Stimulated activated effector memory CD8-positive, alpha-beta T cell treated with anti-CD3 and anti-CD28 coated beads, Interleukin-12 subunit alpha, Interleukin-12 subunit beta, amount 100 ng/mL, for 72 hours (primary cell): ENCODE measurements around the gene KRT26.
A peak's percentile ranks its signal among the peaks of the same experiment; 100 is the strongest.
"Not testable (repeated sequence)": the region's sequence is repeated elsewhere in the genome, so short reads cannot be mapped to it uniquely, and the experiment has no call there.

ENCODE experiments used
- ATAC-seq: fragments of 150-1000 bp; cut with Tn5 transposase; 2 replicates; pipeline ENCODE4 v1.10.0; 2021
- DNase-seq, 2 donors: peaks; one replicate each; pipeline ENCODE4 v3.0.0; 2021 to 2022; ENCODE audit warnings: low spot score in 2 of 2
- H3K27ac Mint-ChIP-seq: one replicate; pipeline ENCODE4 v1.8.0; 2022; ENCODE audit warnings: mild to moderate bottlenecking, mixed read lengths
- H3K36me3 Mint-ChIP-seq: one replicate; pipeline ENCODE4 v1.8.0; 2022; ENCODE audit warnings: mild to moderate bottlenecking, mixed read lengths
- H3K4me1 Mint-ChIP-seq: one replicate; pipeline ENCODE4 v1.8.0; 2022; ENCODE audit warnings: mixed read lengths
- H3K4me3 Mint-ChIP-seq: one replicate; pipeline ENCODE4 v1.8.0; 2022; ENCODE audit warnings: mild to moderate bottlenecking, mixed read lengths
- H3K9me3 Mint-ChIP-seq: one replicate; pipeline ENCODE4 v1.8.0; 2022; ENCODE audit warnings: mixed read lengths

The KRT26 gene

GRCh38 chr17:40765657-40766056 is 6.3 kb downstream of the KRT26 start:
- no peak for DNase-seq
- no peak overlapping the region for H3K27ac Mint-ChIP-seq
- no peak for ATAC-seq
- H3K36me3 Mint-ChIP-seq: no peaks in the 10 kb centered on the region
- H3K4me3 Mint-ChIP-seq: no peak overlapping the region
- H3K9me3 Mint-ChIP-seq: peaks cover 10% of the 10 kb centered on the region
- no peaks in the 10 kb centered on the region for H3K4me1 Mint-ChIP-seq

- no peak for ATAC-seq
- H3K4me3 Mint-ChIP-seq: no peak overlapping the region
- no peak overlapping the region for H3K27ac Mint-ChIP-seq
- no peaks in the 10 kb centered on the region for H3K36me3 Mint-ChIP-seq
- H3K9me3 Mint-ChIP-seq: peaks cover 28% of the 10 kb centered on the region
- H3K4me1 Mint-ChIP-seq: no peaks in the 10 kb centered on the region
- no peak for DNase-seq
Measured at GRCh38 chr17:40763752-40764151, 8.2 kb downstream of the KRT26 start.

GRCh38 chr17:40760105-40761016 is 11.6 kb downstream of the KRT26 start:
- H3K4me3 Mint-ChIP-seq: no peak overlapping the region
- H3K4me1 Mint-ChIP-seq: no peaks in the 10 kb centered on the region
- H3K9me3 Mint-ChIP-seq: peaks cover 32% of the 10 kb centered on the region
- no peak overlapping the region for H3K27ac Mint-ChIP-seq
- H3K36me3 Mint-ChIP-seq: no peaks in the 10 kb centered on the region
- DNase-seq (no peak), ATAC-seq (no peak)

- no peaks in the 10 kb centered on the region for H3K36me3 Mint-ChIP-seq
- no peak within 1 kb of the TSS for H3K27ac Mint-ChIP-seq
- DNase-seq (no peak), ATAC-seq (peak; percentile 39)
- H3K4me3 Mint-ChIP-seq: no peak within 1 kb of the TSS
- H3K4me1 Mint-ChIP-seq: no peaks in the 10 kb centered on the region
- peaks cover 18% of the 10 kb centered on the region for H3K9me3 Mint-ChIP-seq
Measured at GRCh38 chr17:40755231-40755630, 16.8 kb downstream of the KRT26 start, which contains the start of gene KRT25. KRT25 (minus strand) TSS chr17:40755331; CDS start chr17:40755271, 60 bp downstream.

DNA sequence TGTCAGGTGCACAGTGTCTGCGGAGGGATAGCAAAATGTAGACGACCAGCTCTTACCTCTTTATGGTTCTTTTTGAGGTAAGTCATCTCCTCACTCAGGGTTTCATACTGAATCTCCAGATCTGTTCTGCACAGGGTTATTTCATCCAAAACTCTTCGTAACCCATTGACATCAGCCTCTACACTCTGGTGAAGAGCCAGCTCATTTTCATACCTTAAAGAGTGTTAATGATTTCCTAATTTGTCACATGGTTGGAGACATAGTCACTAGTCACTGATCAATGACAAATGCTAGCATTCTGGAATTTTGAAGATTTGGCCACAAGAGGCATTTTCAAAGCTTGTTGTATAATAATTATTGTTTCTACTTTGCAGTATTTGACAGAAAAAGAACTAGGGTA is 18.2 kb downstream of the KRT26 start:
- H3K4me3 Mint-ChIP-seq: no peak overlapping the region
- DNase-seq (no peak), ATAC-seq (no peak)
- no peak overlapping the region for H3K27ac Mint-ChIP-seq
- H3K36me3 Mint-ChIP-seq: no peaks in the 10 kb centered on the region
- H3K4me1 Mint-ChIP-seq: no peaks in the 10 kb centered on the region
- H3K9me3 Mint-ChIP-seq: peaks cover 5% of the 10 kb centered on the region

DNA sequence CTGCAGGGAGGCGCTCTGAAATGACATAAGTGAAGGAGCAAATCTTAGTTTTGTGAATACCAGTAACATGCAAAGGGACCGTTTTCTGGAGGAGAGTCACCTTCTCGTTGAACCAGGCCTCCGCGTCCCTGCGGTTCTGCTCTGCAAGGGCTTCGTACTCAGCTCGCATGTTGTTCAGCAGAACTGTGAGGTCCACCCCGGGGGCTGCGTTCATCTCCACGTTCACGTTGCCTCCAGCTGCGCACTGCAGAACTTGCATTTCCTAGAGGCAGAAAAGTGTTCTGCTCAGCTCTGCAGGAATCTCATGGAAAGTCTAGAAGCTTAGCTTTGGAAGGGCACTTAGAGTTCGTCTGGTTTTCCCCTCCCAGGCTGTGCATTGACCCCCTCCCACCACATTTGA is 20.9 kb downstream of the KRT26 start:
- H3K4me1 Mint-ChIP-seq: no peaks in the 10 kb centered on the region
- no peaks in the 10 kb centered on the region for H3K36me3 Mint-ChIP-seq
- H3K9me3 Mint-ChIP-seq: peaks cover 3% of the 10 kb centered on the region
- DNase-seq (no peak), ATAC-seq (no peak)
- H3K27ac Mint-ChIP-seq: no peak overlapping the region
- no peak overlapping the region for H3K4me3 Mint-ChIP-seq

- no peaks in the 10 kb centered on the region for H3K4me1 Mint-ChIP-seq
- peaks cover 3% of the 10 kb centered on the region for H3K9me3 Mint-ChIP-seq
- DNase-seq: no peak
- no peaks in the 10 kb centered on the region for H3K36me3 Mint-ChIP-seq
- H3K4me3 Mint-ChIP-seq: no peak overlapping the region
- ATAC-seq: no peak
- no peak overlapping the region for H3K27ac Mint-ChIP-seq
Measured at GRCh38 chr17:40750391-40750790, 21.6 kb downstream of the KRT26 start.

GRCh38 chr17:40748666-40749065 is 23.3 kb downstream of the KRT26 start:
- not testable (repeated sequence) for ATAC-seq, H3K9me3 Mint-ChIP-seq, H3K36me3 Mint-ChIP-seq, H3K4me3 Mint-ChIP-seq, H3K4me1 Mint-ChIP-seq, DNase-seq, H3K27ac Mint-ChIP-seq

DNA sequence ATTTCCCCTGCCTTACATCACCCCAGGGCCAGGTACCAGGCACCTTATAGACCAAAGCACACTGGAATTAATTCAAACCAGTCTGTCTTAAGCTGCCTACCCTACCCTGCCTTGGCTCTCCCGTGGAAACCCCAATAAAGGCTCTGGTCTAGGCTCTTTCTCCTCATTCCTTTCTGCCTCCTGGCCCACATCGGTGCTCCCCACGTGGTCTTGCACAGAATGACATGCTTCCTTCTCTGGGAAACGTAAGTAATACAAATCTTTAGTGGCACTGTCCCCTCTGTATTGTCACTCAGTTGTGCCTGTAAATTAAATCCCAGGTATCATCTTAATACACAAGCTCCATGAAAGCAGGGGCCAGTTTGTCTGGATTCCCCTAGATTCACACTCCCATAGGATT is 33.4 kb downstream of the KRT26 start:
- H3K27ac Mint-ChIP-seq: no peak overlapping the region
- no peak for ATAC-seq
- H3K9me3 Mint-ChIP-seq: peaks cover 4% of the 10 kb centered on the region
- no peaks in the 10 kb centered on the region for H3K36me3 Mint-ChIP-seq
- DNase-seq: no peak
- H3K4me3 Mint-ChIP-seq: no peak overlapping the region
- no peaks in the 10 kb centered on the region for H3K4me1 Mint-ChIP-seq

DNA sequence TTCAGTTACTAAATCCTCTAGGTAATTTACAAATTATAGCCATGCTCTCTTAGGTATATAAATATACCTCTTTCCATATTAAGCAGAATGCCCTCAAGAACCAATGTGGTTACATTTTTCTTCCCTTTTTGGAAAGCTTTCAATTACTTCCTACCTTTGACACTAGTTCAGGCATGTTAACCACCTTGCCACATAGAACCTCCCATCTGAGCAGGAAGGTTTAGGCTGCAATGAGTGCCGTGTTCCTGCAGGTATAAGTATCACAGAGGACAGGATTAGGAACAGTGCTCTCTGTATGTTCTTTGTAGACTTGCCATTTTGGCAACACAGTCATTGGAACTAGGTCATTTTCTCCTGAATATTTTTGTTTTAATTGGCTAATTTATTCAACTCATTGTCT is 37.0 kb downstream of the KRT26 start:
- no peak for DNase-seq
- no peak overlapping the region for H3K27ac Mint-ChIP-seq
- no peaks in the 10 kb centered on the region for H3K36me3 Mint-ChIP-seq
- no peak for ATAC-seq
- no peaks in the 10 kb centered on the region for H3K9me3 Mint-ChIP-seq
- no peaks in the 10 kb centered on the region for H3K4me1 Mint-ChIP-seq
- H3K4me3 Mint-ChIP-seq: no peak overlapping the region

DNA sequence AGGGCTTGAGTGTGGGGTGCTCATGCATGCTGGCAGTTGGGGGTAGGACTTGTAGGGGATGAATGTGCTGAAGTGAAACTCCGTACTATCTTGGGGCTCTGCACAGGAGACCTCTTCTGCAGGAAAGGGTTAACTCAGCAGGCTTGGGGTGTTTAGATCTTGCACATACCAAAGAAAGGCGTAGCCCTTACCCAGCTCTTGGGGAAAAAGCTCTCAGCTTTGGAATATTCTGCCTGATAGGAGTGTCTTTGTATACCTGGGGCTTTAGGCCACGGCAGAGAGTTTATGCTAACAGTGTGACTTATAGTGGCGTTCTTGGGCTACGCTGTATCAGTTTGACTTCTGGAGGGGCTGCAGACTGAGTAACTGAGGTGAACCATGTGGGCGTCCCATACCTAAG is 38.0 kb downstream of the KRT26 start:
- Mint-ChIP-seq H3K4me1 (no peaks in the 10 kb centered on the region), H3K27ac (no peak overlapping the region), H3K4me3 (no peak overlapping the region), H3K36me3 (no peaks in the 10 kb centered on the region), H3K9me3 (no peaks in the 10 kb centered on the region)
- ATAC-seq: no peak
- no peak for DNase-seq

DNA sequence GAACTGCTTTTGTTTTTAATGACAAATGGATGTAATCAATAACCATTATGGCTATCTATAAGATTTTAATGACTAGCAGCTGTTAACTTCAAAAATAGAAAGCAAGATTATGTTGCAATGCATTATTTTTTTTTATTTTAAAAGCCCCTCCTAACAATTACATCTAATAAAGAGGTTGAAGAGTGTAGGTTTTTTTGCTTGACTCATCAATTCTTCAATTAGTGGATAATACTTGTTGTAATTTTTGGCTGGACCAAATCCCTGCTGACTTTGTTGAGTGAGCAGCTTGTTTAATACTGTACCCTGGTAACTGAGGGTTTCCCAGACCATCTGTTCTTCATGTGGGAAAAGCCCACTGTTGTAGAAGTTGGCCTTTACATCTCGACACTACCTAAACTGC is 41.0 kb downstream of the KRT26 start:
- DNase-seq: no peak
- H3K36me3 Mint-ChIP-seq: no peaks in the 10 kb centered on the region

DNA sequence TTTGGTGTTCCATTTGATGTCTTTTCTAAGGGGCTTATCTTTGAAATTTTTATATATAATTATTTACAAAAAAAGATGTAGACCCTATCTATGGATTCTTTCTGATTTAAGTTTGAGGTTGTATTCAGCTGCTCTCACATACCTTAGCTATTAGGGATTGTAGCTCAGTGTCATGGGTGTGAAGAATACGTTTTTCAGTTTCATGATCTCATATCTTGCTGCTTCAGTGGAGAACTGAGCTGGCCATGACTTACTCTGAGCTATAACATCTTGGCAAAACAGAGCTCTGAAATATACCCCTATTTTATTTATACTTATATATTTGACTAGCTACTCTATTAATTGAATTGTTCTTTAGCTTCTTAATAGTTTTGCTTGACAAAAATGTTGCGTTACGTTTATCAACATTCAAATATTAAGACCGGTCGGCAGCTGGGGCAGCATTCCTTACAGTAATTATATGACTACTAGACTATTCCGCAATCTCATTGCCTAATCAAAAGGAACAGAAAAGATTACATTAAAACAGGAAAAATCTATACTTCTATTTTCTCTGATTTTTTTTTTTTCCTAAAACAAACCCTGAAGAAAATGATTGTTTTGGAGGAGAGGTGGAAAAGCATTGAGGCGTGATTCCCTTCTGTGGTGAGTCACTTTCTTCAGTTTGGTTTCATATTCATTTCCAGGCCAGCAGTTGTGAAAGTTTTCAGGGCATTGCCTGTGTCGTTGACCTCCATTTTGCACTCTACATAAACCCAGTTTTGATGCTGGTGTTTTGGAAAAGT is 44.4 kb downstream of the KRT26 start:
- Mint-ChIP-seq H3K4me1 (no peaks in the 10 kb centered on the region), H3K9me3 (no peaks in the 10 kb centered on the region), H3K27ac (no peak overlapping the region), H3K36me3 (no peaks in the 10 kb centered on the region), H3K4me3 (no peak overlapping the region)
- ATAC-seq (no peak), DNase-seq (no peak)

More for the DNA sequence above, 41.0 kb downstream of the KRT26 start:
- Mint-ChIP-seq H3K9me3 (no peaks in the 10 kb centered on the region), H3K27ac (no peak overlapping the region), H3K4me1 (no peaks in the 10 kb centered on the region), H3K4me3 (no peak overlapping the region)
- ATAC-seq: no peak

GRCh38 chr17:40726919-40727318 is 45.1 kb downstream of the KRT26 start:
- H3K9me3 Mint-ChIP-seq: no peaks in the 10 kb centered on the region
- DNase-seq (no peak), ATAC-seq (no peak)
- H3K4me1 Mint-ChIP-seq: no peaks in the 10 kb centered on the region
- H3K36me3 Mint-ChIP-seq: no peaks in the 10 kb centered on the region
- no peak overlapping the region for H3K27ac Mint-ChIP-seq
- no peak overlapping the region for H3K4me3 Mint-ChIP-seq

GRCh38 chr17:40724656-40725055 is 47.3 kb downstream of the KRT26 start:
- no peak overlapping the region for H3K27ac Mint-ChIP-seq
- no peaks in the 10 kb centered on the region for H3K4me1 Mint-ChIP-seq
- H3K4me3 Mint-ChIP-seq: no peak overlapping the region
- H3K36me3 Mint-ChIP-seq: no peaks in the 10 kb centered on the region
- no peaks in the 10 kb centered on the region for H3K9me3 Mint-ChIP-seq
- ATAC-seq (no peak), DNase-seq (no peak)

- Mint-ChIP-seq H3K9me3 (no peaks in the 10 kb centered on the region), H3K4me1 (no peaks in the 10 kb centered on the region), H3K36me3 (no peaks in the 10 kb centered on the region), H3K27ac (no peak overlapping the region), H3K4me3 (no peak overlapping the region)
- DNase-seq (no peak), ATAC-seq (no peak)
Measured at GRCh38 chr17:40722241-40722640, 49.8 kb downstream of the KRT26 start.
